Activated naive CD4-positive, alpha-beta T cell treated with anti-CD3 and anti-CD28 coated beads for 36 hours (primary cell): ENCODE results near the gene ZC3H7B. TPM values are rescaled to one million over a fixed set of nuclear protein-coding genes. Genes with fewer than 3 reads are reported as not detected.
"Not testable (repeated sequence)": the region's sequence is repeated elsewhere in the genome, so short reads cannot be mapped to it uniquely, and the experiment has no call there.

Source experiments
- CTCF ChIA-PET: fragments of 350-600 bp; sonication (Branson Sonifier 250); formaldehyde crosslinking; loops from one replicate; lab custom pipeline; 2021; ENCODE audit warnings: antibody characterized with exemption; lab: Charles Lee
- DNase-seq: peaks from one replicate; pipeline ENCODE4 v3.0.0-alpha.2; 2020
- H3K27ac Mint-ChIP-seq: one replicate; pipeline ENCODE4 v1.8.0; 2021; ENCODE audit warnings: mild to moderate bottlenecking, mixed read lengths
- H3K27me3 Mint-ChIP-seq: one replicate; pipeline ENCODE4 v1.8.0; 2021; ENCODE audit warnings: low read depth, mixed read lengths
- H3K36me3 Mint-ChIP-seq: one replicate; pipeline ENCODE4 v1.8.0; 2021; ENCODE audit warnings: low read depth, mixed read lengths
- H3K4me1 Mint-ChIP-seq: one replicate; pipeline ENCODE4 v1.8.0; 2021; ENCODE audit warnings: low read depth, mixed read lengths
- H3K4me3 Mint-ChIP-seq: one replicate; pipeline ENCODE4 v1.8.0; 2021; ENCODE audit warnings: mild to moderate bottlenecking, moderate library complexity, mixed read lengths
- H3K9me3 Mint-ChIP-seq: one replicate; pipeline ENCODE4 v1.8.0; 2021; ENCODE audit warnings: mixed read lengths
- intact Hi-C: fragments of 100-400 bp; cut with micrococcal nuclease; formaldehyde crosslinking; loops from one replicate; pipeline ENCODE4 v1.15.1; 2023
- total RNA-seq, 2 experiments: library from RNA; stranded (reverse); gene quantifications; one replicate each; pipeline ENCODE4 v1.2.3, GENCODE V29; 2021

The ZC3H7B gene, protein sequence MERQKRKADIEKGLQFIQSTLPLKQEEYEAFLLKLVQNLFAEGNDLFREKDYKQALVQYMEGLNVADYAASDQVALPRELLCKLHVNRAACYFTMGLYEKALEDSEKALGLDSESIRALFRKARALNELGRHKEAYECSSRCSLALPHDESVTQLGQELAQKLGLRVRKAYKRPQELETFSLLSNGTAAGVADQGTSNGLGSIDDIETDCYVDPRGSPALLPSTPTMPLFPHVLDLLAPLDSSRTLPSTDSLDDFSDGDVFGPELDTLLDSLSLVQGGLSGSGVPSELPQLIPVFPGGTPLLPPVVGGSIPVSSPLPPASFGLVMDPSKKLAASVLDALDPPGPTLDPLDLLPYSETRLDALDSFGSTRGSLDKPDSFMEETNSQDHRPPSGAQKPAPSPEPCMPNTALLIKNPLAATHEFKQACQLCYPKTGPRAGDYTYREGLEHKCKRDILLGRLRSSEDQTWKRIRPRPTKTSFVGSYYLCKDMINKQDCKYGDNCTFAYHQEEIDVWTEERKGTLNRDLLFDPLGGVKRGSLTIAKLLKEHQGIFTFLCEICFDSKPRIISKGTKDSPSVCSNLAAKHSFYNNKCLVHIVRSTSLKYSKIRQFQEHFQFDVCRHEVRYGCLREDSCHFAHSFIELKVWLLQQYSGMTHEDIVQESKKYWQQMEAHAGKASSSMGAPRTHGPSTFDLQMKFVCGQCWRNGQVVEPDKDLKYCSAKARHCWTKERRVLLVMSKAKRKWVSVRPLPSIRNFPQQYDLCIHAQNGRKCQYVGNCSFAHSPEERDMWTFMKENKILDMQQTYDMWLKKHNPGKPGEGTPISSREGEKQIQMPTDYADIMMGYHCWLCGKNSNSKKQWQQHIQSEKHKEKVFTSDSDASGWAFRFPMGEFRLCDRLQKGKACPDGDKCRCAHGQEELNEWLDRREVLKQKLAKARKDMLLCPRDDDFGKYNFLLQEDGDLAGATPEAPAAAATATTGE
- 10 to 100 TPM; 30.0 to 30.3 TPM for total RNA-seq

DNA sequence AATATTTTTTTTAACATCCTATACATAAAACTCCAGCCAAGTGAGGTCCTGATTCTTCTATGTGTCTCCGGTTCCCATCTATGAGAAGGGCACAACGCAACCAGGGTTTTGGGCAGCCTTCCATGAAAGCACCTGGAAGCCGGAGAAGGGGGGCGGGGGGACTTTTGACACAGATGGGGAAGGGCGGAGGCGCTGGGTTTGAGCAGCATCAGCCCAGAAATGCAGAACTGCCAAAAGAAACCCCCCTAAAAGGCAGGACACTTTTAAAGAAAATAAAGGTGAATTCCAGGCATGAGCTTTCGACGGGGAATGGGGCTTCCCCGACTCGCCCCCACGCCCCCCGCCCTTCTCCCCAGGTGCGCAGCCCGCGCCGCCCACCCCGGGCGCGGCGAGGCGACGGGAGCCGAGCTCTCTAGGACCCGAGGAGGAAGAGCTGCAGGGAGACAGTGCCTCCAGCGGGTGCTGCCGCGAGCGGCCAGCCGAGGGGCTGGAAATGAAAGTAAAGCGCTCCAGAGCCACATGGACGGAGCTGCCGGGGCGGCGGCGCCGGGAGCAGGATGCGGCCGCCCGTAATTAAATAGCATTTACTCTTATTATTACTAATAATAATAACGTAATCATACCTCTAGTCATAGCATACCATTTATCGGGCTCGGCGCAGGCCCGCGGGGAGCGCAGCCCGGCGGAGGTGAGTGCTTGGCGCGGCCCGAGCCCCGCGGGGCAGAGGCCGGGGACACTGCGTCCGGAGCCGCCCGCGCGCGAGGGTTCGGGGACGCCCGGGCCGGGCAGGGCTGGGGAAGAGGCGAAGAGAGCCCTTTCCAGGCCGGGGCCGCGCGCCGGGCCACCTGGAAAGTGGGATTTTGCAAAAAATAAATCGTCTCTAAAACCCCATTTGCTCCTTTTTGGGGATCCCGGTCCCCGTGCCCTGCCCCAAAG lies at the start of gene ZC3H7B:
ZC3H7B (plus strand) TSS at position 441 of the 936 bp plus-strand sequence. CDS start 19,136 bp downstream, outside the sequence.
- peak; percentile 88 for DNase-seq
- no peaks in the 10 kb centered on the region for H3K27me3 Mint-ChIP-seq
- H3K4me1 Mint-ChIP-seq = peaks cover 37% of the 10 kb centered on the region
- no peaks in the 10 kb centered on the region for H3K9me3 Mint-ChIP-seq
- peak within 1 kb of the TSS; percentile 76 for H3K27ac Mint-ChIP-seq
- peak within 1 kb of the TSS; percentile 74 for H3K4me3 Mint-ChIP-seq
- CTCF ChIA-PET = interaction anchor here (0.5 to 1.1 kb wide), 7 partner anchors 9 to 379 kb away, joined by 3 to 4 read pairs (median 3); partner anchors contain the start of gene RANGAP1
- intact Hi-C loops = loop anchor here (1.0 to 5.0 kb wide), 5 partner anchors 15 to 321 kb away; partner anchors contain the start of genes DESI1, EP300, RANGAP1 and TEF
- H3K36me3 Mint-ChIP-seq = peaks cover 6% of the 10 kb centered on the region

DNA sequence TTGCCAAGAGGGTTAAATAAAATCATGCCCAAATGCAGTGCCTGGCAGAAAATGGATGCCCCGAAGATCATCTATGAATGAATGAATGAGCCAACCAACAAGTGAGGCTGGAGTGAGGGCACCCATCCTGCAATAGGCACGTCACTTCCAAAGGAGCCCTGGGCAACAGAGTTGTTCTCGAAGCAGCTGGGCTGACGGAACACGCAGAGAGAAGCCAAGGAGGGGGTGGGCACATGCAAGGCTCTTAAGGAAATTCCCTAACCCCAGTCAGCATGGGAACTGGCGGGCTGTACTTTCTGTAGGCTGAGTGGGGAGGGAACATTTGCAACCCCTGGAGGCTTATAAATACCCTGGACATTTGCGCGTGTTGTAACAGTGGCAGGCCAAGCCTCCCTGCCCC lies 49.0 kb upstream of the ZC3H7B start:
- no peak overlapping the region for H3K4me3 Mint-ChIP-seq
- no peak for DNase-seq
- H3K4me1 Mint-ChIP-seq = no peaks in the 10 kb centered on the region
- CTCF ChIA-PET = no interaction called here
- no peaks in the 10 kb centered on the region for H3K27me3 Mint-ChIP-seq
- no peaks in the 10 kb centered on the region for H3K9me3 Mint-ChIP-seq
- intact Hi-C loops = no loop called here
- H3K36me3 Mint-ChIP-seq = peaks cover 50% of the 10 kb centered on the region
- H3K27ac Mint-ChIP-seq = no peak overlapping the region

DNA sequence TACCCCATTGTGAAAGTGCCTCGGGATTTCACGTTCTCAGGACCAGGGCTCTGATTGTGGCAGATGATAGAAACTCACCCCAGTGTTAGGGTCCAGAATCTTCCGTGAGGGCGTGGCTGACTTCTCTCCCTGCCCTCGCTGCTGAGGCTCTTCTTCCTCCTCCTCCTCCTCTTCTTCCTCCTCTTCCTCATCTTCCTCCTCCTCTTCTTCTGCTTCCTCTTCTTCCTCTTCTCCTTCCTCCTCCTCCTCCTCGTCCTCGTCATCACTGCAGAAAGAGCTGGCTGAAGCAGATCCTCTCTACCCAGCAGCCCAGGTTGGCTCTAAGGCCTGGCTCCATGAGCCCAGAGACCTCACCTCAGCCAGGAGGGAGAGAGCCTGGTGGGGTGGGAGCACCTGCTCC lies 47.1 kb upstream of the ZC3H7B start:
- no peak for DNase-seq
- H3K4me1 Mint-ChIP-seq = no peaks in the 10 kb centered on the region
- no peaks in the 10 kb centered on the region for H3K9me3 Mint-ChIP-seq
- H3K36me3 Mint-ChIP-seq = peaks cover 50% of the 10 kb centered on the region
- intact Hi-C loops = no loop called here
- no peak overlapping the region for H3K27ac Mint-ChIP-seq
- CTCF ChIA-PET = interaction anchor here (1.0 kb wide), 1 partner anchor 17 kb away, joined by 3 read pairs; no protein-coding TSS in a partner anchor
- no peak overlapping the region for H3K4me3 Mint-ChIP-seq
- H3K27me3 Mint-ChIP-seq = no peaks in the 10 kb centered on the region

DNA sequence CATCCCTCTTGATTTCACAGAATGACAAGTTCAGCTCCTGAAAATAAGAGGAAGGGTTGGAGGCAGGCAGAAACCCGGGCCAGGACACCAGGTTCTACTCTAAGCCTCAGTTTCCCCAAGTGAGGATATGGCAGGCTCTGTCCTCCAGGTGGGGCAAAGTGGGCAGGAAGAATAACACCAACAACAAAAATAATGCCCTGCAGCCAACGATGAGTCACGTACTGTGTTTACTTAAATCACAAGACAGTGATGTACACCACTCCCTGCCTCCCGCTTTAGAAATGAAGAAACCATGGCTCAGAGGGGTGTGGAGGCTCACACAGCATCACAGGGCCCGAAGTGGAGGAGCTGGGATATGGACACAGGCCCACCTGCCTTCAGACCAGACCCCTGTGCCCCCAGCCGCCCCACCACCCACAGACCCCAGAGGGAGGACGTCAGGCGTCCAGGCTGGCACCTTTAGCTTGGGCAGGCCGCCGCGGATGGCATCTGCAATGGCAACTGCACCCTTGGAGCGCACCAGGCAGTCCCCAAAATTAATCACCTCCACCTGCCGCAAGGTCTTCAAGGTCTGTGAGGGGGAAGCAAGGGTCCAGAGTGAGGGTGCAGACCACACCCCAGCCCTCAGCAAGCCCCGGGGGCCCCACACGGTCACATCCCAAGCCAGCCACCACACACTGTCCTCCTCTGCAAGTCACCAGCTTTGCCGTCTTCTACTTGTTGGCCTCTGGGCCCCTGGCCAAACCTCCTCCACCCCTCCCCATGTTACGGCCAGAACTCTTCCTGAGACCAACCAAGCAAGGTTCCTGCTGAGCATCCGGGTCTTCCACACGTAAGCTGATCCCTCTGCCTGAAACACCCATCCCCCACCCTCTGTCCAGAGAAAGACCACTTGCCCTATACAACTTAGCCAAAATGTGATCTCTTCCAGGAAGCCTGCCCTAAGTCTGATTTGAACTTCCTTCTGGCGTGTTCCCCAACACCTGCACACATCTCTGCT lies 44.8 kb upstream of the ZC3H7B start:
- DNase-seq = no peak
- H3K9me3 Mint-ChIP-seq = no peaks in the 10 kb centered on the region
- intact Hi-C loops = no loop called here
- peaks cover 44% of the 10 kb centered on the region for H3K36me3 Mint-ChIP-seq
- H3K27me3 Mint-ChIP-seq = no peaks in the 10 kb centered on the region
- CTCF ChIA-PET = no interaction called here
- H3K27ac Mint-ChIP-seq = no peak overlapping the region
- no peaks in the 10 kb centered on the region for H3K4me1 Mint-ChIP-seq
- H3K4me3 Mint-ChIP-seq = no peak overlapping the region

DNA sequence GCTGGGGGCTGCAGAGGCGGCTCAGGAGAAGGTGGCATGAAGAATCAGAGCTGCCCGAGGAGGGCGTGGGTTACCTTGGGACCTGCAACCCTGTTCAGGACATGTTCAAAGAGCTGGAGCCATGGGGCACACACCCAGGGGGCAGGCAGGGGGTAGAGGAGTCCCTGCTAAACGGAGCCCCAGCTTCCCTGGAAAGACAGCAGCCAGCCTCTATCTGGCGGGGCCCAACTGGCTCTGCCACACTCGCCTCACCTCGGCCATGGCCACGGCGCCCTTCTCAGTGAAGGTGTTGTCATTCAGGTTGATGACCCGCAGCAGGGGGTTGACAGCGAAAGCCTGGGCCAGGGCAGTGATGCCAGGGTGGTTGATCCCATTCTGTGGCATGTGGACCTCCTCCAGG lies 43.6 kb upstream of the ZC3H7B start:
- H3K9me3 Mint-ChIP-seq = no peaks in the 10 kb centered on the region
- peaks cover 44% of the 10 kb centered on the region for H3K36me3 Mint-ChIP-seq
- no peak for DNase-seq
- no peak overlapping the region for H3K4me3 Mint-ChIP-seq
- intact Hi-C loops = no loop called here
- no peaks in the 10 kb centered on the region for H3K4me1 Mint-ChIP-seq
- H3K27ac Mint-ChIP-seq = no peak overlapping the region
- CTCF ChIA-PET = interaction anchor here (0.6 kb wide), 1 partner anchor 331 kb away, joined by 3 read pairs; no protein-coding TSS in a partner anchor
- H3K27me3 Mint-ChIP-seq = no peaks in the 10 kb centered on the region

DNA sequence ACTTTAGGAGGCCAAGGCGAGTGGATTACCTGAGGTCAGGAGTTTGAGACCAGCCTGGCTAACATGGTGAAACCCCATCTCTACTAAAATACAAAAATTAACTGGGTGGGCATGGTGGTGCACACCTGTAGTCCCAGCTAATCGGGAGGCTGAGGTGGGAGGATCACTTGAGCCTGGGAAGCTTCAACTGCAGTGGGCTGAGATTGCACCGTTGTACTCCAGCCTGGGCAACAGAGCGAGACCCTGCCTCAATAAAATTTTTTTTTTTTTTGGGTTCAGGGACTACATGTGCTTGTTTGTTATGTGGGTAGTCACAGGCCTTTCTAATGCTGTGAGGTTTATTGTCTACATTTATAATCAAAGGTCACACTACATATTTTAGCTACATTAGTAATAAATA lies 41.6 kb upstream of the ZC3H7B start:
- DNase-seq, H3K4me1 Mint-ChIP-seq, H3K4me3 Mint-ChIP-seq, H3K9me3 Mint-ChIP-seq, H3K27me3 Mint-ChIP-seq, intact Hi-C loops, H3K27ac Mint-ChIP-seq: not testable (repeated sequence)
- CTCF ChIA-PET = interaction anchor here (0.6 to 0.7 kb wide), 2 partner anchors 286 to 360 kb away, joined by 3 to 6 read pairs; no protein-coding TSS in a partner anchor
- peaks cover 46% of the 10 kb centered on the region for H3K36me3 Mint-ChIP-seq

DNA sequence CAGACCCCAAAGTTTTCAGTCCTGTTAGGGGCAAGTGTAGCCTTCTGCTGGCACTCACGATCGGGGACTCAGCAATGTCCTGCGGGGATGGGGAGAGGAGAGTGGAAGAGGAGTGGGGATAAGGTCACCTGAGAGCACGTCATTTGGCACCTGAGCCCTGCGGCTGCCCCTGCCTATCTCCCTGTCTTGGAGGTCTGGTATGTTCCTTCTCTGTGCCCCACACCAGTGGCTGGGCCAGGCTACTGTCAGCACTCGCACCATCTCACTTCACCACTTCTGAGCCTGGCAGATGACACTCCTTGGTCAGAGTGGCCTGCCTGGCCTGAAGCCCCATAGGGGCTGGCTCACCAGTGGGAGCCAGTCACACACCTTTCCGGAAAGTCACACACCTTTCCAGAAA lies 40.5 kb upstream of the ZC3H7B start:
- Mint-ChIP-seq H3K9me3 (no peaks in the 10 kb centered on the region), H3K4me3 (no peak overlapping the region), H3K27me3 (no peaks in the 10 kb centered on the region), H3K27ac (no peak overlapping the region), H3K4me1 (peaks cover 6% of the 10 kb centered on the region), H3K36me3 (peaks cover 46% of the 10 kb centered on the region)
- no peak for DNase-seq
- CTCF ChIA-PET = no interaction called here
- intact Hi-C loops = no loop called here

DNA sequence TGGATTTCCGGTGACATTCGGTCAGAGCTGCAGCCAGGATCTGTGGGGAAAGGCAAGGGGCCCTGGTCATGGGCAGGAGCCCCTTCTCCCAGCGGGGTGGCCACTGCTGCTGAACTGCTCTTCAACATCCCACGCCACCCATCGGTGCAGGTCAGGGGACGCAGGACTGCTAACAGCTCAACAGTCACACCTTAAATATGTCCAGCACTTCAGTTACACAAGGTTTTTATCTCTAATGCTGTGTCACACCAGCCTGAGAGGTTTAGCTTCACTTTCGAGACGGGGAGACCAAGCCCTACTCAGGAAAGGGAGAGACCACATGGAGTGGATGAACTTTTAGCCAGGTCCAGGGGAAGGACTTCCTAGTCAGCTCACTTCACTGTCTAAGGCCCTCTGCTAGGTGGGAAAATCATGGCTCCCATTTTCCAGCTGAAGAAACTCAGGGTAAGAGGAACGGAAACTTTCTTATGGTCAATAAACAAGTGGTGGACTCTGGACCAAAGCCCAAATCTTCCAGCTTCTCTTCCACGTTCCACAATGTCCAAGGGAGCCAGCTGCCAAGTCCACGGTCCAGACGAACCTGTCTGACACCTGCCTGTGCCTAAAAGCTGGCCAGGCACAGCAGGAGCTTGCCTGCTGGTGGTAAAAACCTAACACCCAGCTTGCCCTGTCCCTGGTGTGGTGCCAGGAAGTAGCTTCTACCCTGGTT lies 39.6 kb upstream of the ZC3H7B start:
- CTCF ChIA-PET = interaction anchor here (0.9 to 1.5 kb wide), 2 partner anchors 13 to 24 kb away, joined by 3 to 7 read pairs; no protein-coding TSS in a partner anchor
- no peak overlapping the region for H3K4me3 Mint-ChIP-seq

DNA sequence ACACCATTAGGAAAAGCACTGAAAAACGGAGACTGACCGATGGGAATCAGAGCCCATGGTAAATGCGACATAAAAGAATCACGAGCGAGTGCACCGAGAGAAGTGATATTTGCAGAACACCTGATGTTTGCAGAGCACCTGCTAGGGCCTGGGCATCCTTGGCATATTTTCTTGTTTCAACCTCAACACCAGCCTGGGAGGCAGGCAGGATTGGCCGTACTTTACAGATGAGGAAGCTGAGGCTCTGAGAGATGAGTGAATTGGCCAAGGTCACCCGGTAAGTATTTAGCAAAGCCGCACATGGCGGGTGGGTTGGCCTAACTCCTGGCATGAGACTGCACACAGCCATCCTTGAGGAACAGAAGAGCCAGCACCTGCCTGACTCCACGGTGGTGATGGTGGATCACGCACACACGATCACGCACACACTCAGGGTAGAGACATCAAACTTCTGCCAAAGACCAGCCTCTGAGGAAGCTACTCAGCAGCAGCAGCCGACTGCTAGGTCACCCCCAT lies 39.0 kb upstream of the ZC3H7B start:
- peaks cover 6% of the 10 kb centered on the region for H3K4me1 Mint-ChIP-seq
- H3K27me3 Mint-ChIP-seq = no peaks in the 10 kb centered on the region
- no peaks in the 10 kb centered on the region for H3K9me3 Mint-ChIP-seq
- H3K36me3 Mint-ChIP-seq = peaks cover 42% of the 10 kb centered on the region
- CTCF ChIA-PET = interaction anchor here (0.9 to 1.5 kb wide), 2 partner anchors 12 to 25 kb away, joined by 3 to 7 read pairs; no protein-coding TSS in a partner anchor
- intact Hi-C loops = no loop called here
- H3K27ac Mint-ChIP-seq = no peak overlapping the region
- no peak overlapping the region for H3K4me3 Mint-ChIP-seq
- DNase-seq = no peak

More for the DNA sequence above, 39.6 kb upstream of the ZC3H7B start:
- Mint-ChIP-seq H3K9me3 (no peaks in the 10 kb centered on the region), H3K4me1 (peaks cover 6% of the 10 kb centered on the region), H3K27ac (no peak overlapping the region), H3K36me3 (peaks cover 46% of the 10 kb centered on the region), H3K27me3 (no peaks in the 10 kb centered on the region)
- intact Hi-C loops = no loop called here
- DNase-seq = no peak

DNA sequence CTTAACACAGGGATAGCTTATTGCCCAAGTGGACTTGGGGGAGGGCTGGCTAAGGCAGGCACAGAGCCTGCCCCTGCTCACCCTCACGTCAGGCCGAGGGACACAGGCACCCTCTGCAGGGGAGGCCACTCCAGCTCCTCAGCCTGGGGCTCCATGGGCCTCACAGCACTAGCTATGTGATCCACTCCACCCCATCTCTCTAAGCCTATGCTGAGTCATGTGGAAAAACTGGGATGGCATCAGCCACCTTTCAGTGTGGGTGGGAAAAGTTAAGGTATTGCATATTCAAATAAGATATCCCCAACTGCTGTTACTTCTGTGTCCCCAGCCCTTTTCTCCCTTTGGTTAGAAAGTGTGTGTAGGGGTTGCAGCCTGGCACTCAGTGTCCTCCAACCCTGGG lies 37.6 kb upstream of the ZC3H7B start:
- Mint-ChIP-seq H3K9me3 (no peaks in the 10 kb centered on the region), H3K4me1 (peaks cover 6% of the 10 kb centered on the region), H3K27me3 (no peaks in the 10 kb centered on the region), H3K27ac (no peak overlapping the region), H3K36me3 (peaks cover 51% of the 10 kb centered on the region), H3K4me3 (no peak overlapping the region)
- intact Hi-C loops = no loop called here
- DNase-seq = no peak
- CTCF ChIA-PET = no interaction called here
